Stimulated activated CD4-positive, alpha-beta T cell treated with anti-CD3 and anti-CD28 coated beads, Interleukin-4, amount 100 ng/mL, for 1 hour (primary cell): ENCODE measurements around the gene CCNG2.

Experiments used
- DNase-seq: peaks from one replicate; pipeline ENCODE4 v3.0.0-alpha.2; 2020

Gene CCNG2

DNA sequence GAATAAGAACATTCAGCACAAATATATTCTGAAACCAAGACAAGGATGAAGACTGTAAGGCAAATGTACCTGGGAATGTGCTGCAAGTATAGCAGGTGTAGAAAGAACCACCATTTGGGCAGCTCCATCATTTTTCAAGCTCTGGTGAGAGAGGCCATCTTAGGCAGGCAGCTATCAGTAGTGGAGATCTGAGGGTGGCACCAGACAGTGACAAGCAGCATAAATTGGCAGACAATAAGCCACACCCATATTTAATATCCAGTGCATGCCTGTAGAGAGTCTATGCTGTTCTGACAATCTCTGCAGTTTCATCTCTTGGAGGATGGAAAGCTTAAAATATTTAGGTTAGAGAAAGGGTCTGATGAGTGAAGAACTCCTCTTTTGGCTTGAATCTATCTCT, 22.5 kb downstream of the CCNG2 start:
- no peak for DNase-seq

DNA sequence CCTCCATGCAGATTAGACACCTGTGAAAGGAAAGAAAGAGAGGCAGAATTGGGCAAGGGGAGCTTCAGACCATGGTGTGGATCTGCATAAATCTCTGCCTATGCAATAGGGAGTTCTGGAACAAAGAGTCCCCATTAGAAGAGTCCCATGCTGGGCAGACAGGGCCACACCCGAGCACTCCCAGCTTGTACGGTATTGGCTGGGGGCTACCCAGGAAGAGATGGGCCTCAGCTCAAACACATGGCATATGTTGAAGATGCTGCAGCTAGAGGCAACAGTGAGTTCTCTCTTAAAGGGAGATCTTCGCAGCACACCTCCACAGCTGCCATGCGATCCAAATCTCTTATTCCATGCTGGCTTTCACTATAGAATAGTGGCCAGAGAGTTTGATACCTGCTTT, 24.7 kb downstream of the CCNG2 start:
- DNase-seq: no peak

DNA sequence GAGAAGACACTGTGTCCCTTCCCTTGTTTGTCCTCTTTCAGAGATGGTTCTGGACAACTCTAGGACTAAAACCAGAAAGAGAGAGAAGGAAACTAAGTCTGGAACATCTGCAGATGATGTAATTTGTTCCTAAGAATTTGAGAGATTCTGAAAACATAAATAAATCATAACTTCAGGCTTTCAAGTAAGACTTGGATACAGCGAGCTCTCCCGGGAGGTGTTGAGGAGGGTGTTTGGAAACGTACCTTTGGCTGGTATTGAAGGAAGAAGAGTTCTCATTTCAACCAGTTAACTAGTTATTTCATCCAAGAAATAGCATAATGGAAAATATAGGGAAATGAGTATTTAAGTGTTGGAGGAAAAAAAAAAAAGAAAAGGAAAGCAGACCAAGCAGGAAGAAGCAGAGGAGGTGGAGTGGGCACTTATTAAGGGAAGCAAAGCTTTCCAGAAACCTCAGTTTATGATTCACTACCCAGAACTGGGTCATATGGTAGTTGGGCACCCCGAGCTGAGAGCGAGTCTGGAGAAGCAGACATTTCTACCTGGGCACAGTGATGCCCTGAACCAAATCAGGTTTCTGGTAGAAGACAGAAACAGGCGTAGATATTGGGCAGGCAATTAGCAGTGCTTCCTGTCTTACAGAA, 26.9 kb downstream of the CCNG2 start:
- no peak for DNase-seq

DNA sequence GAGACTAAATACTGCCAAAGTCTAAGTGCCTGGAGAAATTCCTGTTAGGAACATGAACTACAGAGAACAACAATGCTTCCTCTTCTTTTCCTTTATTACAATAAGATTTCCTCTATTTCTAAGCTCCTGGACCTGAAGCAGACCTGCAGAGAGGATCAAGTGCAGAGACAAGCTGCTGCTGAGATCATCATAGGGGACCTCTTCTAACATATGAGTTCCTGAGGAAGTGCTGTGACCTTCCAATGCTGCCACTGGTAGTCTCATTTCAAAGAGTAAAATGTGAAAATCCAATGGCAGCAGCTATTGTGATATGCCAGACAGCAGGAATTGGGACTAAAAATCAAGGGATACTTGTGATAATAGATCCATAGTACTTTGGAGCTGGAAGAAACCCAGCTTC, 28.0 kb downstream of the CCNG2 start:
- DNase-seq: no peak

DNA sequence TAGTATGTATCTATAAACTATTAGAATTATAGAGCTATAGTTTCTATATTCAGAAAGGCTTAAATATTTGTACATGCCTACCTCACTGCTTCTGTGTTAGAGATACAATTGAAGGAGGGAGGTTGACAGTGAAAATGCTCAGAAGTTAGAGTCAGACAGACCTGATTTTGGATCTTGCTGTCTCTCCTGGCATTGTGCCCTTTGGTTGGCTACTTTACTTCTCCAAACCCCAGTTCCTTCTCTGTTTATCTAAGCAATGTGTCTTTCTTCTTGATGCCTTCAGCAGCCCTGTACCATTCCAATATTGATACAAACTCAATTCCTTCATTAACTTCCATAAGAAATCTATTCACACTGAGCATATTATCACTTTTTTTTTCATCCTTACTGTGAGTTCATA, 28.7 kb downstream of the CCNG2 start:
- no peak for DNase-seq

DNA sequence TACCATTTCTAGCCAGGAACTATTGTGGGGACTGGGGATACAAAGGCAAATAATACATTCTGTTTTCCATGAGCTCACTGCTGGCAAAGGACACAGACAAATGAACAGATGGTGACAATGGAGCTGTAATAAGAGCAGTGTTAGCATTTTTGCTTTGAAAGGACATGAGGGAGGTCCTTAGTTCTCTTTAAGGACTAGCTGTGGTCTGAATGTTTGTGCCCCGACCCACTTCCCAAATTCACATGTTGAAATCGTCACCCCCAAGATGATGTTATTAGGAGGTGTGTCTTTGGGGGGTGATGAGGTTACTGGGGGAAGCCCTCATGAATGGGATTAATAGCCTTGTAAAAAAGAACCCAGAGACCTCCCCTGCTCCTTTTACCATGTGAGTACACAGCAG, 30.3 kb downstream of the CCNG2 start:
- DNase-seq: no peak

DNA sequence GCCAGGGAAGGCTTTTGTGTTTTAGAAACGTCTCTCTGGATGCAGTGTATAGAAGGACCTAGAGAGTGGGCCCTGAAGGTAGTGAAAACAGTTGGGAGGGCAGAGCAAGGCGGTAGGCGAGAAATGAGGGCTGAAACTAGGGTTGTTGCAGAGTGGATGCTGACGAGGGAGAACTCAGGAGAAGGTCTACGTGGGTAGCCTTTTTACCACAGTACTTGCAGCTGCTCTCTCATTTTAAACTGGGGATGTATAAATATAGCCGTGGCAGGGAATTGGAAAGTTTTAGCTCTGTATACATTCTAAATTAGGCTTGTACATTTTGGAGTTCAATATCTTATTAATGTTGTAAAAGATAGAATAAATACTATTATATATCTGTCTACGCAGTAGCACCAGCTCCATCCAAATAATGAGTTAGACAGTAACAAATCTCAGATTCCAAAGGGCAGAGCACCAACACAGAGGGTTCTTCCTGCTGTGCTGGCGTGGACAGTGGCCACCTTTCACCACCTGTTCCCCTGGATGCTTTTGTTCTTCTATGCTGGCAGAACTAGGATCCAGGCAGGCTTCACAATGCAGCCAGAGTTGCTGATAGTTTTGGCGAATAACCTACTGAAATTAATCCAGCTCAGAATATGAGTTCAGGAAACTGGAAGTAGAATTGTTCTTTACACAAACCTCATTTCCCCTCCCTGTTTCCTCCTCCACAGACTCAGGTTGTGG, 31.7 kb downstream of the CCNG2 start:
- no peak for DNase-seq

DNA sequence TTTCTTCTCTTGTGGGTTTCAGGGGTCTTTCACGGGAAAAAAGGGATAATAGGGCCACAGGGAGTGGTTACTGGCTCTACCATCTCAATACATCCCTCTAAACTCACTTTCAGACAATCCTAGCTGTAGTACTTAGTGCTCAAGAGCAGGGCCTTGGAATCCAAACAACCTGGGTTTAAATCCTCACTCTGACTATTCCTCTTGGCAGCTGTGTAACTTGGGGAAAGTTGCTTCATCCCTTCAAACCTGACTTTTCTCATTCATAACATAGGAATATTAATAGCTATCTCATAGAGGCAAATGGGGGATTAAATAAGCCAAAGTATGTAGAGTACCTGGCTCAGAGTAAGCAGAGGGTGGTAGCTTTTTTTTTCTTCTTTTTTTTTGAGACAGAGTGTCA, 32.4 kb downstream of the CCNG2 start:
- no peak for DNase-seq

DNA sequence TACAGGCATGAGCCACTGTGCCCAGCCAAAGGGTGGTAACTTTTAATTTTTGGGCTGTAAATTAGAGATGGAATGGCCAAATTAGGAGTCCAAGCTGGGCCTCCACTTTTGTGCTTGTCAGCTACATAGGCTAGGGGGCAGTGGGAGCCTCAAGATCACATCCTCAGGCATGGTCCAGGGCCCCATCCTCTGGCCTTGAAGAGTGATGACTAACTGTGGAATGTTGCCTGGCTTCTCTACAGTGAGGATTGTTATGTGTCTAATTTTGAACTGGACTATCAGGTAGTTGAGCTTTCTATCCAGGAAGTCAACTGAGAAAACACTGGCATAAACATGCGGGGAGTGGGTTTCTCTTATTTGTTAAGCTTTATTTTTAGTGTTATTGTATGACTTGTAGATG, 33.0 kb downstream of the CCNG2 start:
- DNase-seq: no peak

DNA sequence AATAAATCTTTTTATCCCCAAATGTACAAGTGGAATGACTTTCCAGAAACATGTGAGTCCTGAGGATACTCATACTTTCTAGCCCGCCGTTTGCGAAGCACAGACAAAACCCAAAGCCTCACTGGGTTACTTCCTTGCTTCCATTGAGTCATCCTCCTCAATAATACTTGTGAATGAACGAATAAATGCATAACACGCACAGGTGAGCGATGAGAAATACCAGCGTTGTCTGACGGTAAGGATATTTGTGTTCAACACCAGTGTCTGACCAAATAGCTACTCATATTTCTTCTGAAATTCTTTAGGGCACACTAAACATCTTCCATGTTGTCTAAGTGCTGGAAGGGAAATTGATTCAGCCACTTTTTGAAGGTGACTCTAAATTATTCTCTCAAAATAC, 36.0 kb downstream of the CCNG2 start:
- DNase-seq: no peak

DNA sequence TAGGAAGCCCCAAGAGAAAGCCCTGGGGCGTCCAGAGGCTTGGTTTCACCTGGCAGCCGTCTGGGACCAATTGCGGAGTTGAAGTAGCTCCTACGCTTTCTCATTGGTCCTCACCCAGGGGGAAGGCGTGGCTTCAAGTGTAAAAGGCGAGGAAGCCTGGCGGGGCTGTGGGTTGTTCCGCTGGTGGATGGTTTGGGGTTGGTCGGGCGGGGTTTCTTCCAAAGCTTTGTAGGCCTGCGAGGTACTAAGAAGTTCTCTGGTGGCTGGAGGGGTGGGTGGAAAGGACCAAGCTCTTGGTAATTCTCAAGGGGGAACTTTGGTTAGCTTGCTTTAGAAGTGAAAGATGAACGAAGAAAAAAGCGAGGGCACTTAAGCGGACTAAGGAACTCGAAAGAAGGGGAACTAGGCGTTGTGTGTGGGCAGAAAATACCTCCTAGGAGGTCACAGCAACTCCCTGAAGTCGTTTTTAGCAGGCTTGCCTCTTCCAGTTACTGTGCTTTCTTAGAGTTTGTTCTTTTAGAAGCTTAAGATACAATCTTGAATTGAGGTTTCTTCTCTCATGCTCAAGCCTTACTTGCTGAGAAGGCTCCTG, 36.6 kb downstream of the CCNG2 start:
- peak; percentile 68 for DNase-seq

DNA sequence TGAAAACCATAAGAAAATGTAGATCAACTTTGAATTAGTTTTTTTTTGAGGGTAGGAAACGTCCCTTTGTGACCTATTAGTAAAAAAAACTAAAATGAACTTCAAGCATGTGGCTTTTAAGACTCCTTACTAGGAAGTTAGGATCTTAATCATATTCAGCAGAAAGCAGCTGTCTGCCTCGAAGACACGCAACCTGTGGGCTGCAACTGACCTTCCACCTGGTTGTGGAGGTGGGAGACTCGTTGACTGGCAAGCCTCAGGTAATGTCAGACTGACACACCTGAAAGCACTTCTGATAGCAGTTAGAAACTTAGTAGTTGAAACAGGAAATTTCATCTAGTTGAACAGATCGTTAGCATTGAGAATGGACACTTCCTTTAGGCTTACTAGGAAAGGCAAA, 37.4 kb downstream of the CCNG2 start:
- DNase-seq: no peak

DNA sequence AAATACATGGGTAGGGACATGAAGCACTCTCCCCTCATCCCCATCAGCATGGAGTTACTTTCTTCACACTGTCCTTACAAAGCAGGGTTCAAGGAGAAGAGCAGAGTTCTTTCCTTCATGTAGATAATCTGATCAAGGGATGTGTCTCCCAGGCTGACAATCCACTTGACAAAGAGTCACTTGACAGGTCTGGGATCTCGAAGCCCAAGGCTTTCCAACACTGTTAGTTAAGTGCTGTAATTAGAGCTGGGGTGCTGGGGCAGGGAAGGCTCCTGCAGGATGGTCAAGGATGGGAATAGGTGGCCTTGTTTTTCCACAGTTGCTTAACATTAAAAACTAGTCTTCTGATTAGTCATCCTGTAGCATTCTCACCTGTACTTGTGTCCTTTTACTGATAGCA, 38.0 kb downstream of the CCNG2 start:
- no peak for DNase-seq

DNA sequence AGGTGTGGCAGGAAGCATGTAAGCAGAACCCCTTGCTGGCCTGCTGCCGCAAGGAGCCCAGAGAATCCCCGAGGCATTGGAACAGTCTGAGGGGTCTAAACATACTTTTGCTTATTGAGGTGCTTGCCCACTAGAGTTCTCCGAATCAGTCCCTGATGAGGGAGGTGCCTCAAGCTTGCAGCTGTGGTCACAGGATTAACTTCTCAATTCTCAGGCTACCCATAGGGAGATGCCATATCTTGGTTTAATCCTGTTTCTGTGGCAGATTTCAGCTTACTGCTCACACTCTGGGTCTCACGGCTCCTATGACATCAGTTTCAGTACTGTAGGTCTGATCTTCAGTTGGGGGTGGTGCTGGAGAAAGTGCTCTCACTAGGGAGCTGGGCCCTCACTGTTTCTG, 39.9 kb downstream of the CCNG2 start:
- DNase-seq: no peak

DNA sequence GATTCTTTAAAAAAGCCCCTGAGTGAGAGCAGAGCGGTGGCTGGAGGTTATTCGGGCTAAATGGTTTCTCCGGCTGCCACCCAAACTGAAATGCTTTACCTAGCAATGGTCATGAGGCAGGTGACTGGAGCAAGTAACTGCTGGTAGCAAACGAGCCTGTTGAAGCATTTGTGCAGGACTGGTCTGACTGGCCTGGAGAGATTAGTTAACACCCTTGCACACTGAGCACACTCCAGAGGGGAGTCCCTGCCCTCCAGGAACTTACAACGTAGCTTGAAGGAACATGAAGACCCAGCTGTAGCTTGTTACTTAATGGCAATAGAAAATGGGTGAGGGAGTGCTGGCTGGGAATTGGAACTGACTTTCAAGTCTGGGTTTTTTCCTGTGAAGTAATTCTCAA, 40.4 kb downstream of the CCNG2 start:
- no peak for DNase-seq

DNA sequence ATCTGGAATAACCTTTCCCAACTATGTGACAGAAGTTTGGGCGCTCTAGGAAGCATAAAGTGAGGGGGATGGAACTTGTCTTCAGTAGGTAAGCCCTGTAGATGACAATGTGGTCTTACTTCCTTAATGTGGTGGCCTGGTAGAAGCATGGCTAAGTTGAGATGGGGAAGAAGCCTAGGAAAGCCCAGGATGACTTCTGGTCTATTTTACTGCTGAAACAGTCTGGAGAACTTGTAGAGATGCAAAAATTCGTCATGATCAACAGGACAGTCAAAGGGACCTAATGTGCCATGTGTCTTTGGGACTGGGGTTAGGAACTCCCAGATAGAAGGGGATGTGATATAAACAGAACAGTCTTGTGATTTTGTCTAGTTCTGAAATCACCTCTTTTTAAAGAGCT, 40.8 kb downstream of the CCNG2 start:
- no peak for DNase-seq

DNA sequence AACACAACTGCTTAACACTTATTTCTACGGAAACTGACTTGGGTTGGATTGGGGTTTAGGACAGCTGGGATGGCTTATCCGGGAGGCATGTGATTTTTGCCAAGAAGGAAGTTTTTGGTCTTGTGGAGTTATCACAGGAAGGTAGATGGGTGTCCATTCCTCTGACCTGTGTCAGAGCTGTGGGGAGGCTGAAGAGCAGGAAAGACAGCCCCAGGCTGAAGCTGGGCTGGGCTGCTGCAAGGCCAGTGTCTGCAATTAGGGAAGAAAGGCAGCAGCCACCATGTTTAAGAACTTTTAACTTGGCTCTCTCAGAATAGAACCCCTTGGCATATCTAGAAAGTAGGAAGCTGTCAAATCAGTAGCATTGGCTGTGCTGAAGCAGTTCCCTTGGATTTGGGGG, 42.3 kb downstream of the CCNG2 start:
- no peak for DNase-seq

DNA sequence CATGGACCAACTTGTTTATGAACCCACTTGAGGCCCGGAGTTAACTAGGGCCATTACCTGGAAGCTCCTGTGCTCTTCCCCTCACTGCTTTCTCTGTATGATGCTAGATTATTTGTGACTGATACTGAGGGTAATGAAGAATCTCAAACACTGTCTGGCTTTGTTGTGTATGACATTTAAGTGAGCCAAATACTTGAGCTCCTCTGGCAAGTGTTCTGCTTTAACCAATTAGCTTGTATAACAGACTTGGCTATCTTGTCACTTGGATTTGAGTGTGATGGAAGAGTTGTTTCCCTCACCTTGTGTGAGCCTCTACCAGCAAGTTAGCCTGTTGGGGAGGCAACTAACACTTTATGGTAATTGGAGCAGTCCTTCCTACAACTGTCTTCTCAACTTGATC, 42.7 kb downstream of the CCNG2 start:
- no peak for DNase-seq

DNA sequence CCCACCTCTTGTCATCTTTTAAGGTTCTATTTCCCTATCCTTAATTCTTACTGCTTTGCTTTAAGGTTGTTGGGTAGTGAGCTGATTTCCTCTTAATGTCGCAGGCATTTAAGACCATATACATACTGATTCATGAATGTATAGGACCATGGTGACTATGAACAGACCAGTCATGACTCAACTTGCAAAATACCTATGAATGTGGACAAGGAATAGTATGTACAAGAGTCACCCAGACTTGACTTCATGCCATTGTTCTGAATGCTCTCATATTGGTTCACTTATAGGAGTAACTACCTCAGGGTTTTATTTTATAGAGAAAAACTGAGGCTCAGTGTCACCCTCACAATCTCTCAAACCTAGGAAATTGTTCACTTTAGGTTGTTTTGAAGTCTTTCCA, 44.3 kb downstream of the CCNG2 start:
- DNase-seq: no peak

DNA sequence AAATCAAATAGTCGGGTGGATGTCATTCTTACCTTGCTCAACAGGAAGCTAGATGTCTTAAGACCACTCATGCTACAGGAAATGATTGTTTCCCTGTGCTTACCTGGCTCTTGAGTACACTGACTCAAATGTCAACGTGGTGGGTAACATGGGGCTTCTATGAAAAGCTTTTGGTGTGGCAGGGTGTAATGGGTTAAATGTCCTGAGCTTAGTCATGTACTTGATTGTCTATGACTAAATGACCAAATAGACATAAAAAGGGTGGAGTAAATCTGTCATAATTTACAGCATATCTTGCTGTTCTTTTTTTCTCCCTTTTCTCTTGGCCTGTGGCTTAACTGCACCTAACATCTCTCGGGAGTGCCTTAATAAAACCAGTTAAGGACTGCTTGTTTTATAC, 44.9 kb downstream of the CCNG2 start:
- DNase-seq: no peak

DNA sequence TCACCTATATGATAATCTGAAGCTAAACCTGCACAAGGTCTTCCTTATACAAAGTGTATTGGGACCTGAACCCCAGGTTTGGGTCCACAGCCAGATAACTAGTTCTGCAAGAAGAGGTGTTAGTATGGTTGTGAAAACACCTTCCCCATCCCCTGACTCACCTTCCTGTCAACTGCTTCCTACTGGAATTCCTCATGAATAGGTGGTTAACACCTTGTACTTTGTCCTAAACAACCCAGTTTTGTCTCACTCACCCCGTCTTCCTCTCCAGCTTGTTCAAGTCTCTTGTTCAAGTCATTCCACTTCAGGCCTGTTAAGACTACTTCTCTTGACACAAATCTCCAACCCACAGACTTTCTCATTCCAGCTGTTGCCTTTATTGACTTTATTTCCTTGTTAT, 45.5 kb downstream of the CCNG2 start:
- no peak for DNase-seq

DNA sequence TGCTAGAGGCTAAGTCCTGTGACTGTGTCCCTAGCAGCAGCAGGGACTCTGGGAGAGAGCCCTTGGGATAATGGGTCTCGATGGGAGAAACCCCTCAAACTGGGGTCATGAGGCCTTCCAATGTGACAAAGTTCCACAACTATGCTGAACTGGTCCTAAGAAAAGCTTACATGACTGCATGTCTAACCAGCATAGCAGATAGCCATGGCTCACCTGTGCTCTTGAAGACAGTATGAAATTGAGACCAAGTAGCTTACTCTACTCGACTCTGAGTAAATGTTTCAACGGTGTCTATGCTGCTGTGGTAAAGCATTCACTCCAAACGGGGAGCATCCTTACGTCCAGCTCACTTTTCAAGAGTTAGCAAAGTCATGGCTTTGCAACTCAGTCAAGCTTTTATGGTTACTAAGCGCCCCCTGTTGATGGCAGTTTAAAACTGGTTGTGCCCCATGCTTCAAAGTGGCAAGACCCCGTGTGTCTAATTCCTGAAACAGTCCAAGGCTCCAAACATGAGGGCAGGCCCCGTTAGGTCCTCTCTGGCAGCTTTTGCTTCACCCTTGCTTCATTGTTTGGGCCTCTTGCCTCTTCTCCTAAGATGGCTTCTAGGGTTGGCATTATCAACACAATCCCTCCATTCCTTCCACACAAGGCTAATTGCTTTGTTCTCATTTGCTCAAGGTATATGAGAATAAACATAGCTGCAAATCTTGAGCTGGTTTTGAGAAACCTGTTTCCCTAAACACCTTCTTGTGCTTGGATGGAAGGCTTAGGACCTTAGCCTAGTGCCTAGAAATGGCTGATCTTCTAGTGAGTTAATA, 46.6 kb downstream of the CCNG2 start:
- DNase-seq: peak; percentile 46

DNA sequence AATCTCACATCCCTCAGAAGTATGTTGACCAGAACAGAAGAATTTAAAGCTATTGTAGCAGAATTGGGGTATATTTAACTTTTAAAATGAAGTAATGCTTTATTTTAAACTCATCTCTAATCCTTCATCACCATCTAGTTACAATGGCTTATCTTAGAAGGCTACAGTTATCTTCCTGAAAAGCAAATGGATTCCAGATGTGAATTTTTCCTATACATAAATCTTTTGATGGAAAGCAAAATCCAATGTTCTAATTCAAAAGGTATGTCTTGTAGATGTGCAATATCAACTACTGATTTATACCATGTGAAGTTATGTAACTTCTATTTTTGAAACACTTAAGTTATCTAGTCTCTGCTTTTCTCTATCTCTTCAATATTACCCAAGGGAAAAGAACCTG, 47.6 kb downstream of the CCNG2 start:
- no peak for DNase-seq

DNA sequence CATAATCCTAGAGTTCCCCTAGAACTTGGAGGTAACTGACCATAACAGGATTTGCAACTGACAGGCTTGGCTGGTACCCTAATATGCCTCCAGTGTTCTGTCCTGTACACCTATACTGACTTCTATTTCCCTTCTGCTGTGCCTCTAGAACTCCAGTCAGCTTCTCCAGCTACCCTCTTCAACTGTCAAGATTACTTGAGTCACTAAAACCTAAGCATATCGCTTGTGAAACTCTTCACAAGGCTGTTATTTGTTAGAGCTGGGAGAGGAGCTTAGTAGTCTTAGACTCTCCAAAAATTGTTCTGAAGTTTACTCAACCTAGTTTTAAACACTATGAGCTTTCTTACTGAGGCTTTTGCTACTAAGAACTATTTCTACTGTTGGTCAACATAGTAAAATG, 52.0 kb downstream of the CCNG2 start:
- DNase-seq: no peak
